Measurements from ENCODE around the gene ST3GAL2.

The ST3GAL2 gene

DNA sequence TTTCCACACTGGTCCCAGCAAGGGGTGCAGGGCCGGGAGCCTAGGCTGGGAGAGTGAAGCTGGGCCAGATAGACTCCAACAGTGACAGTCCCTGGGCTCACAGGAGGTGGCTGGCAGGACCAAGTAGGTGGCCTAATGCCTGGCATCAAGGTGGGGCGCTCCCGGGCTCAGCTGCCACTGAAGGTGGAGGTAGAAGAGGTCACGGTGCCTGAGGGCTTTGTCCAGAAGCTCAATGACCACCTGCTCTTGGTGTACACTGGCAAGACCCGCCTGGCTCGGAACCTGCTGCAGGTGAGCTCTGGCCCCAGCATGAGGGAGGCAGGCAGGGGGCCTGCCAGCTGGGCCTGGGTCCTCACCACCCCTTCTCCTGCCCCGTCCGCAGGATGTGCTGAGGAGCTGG is 39.3 kb upstream of the ST3GAL2 start:
- H3K9me3 ChIP-seq (ENCODE audit: low read depth, low read length) = no peaks in the 10 kb centered on the region
- H3K36me3 ChIP-seq (ENCODE audit: insufficient read depth, low read length) = no peaks in the 10 kb centered on the region; the same call in 1 of the 2 replicates
- H3K27ac ChIP-seq = no peak overlapping the region
- DNase-seq (ENCODE audit: low read depth, low spot score) = no peak
- H3K4me3 ChIP-seq = no peak overlapping the region
- no peak overlapping the region for H3K9ac ChIP-seq (ENCODE audit: insufficient read length)
- TF ChIP-seq EZH2 (IDR thresholded peaks at IDR 0.05) = no peak
- no peak for TF ChIP-seq POLR2AphosphoS5 (IDR thresholded peaks at IDR 0.05; ENCODE audit: borderline replicate concordance, low read depth, low read length)
- no peak for TF ChIP-seq FOXP2 (optimal IDR thresholded peaks at IDR 0.05; ENCODE audit: control extremely low read depth, extremely low read length, insufficient read depth)

DNA sequence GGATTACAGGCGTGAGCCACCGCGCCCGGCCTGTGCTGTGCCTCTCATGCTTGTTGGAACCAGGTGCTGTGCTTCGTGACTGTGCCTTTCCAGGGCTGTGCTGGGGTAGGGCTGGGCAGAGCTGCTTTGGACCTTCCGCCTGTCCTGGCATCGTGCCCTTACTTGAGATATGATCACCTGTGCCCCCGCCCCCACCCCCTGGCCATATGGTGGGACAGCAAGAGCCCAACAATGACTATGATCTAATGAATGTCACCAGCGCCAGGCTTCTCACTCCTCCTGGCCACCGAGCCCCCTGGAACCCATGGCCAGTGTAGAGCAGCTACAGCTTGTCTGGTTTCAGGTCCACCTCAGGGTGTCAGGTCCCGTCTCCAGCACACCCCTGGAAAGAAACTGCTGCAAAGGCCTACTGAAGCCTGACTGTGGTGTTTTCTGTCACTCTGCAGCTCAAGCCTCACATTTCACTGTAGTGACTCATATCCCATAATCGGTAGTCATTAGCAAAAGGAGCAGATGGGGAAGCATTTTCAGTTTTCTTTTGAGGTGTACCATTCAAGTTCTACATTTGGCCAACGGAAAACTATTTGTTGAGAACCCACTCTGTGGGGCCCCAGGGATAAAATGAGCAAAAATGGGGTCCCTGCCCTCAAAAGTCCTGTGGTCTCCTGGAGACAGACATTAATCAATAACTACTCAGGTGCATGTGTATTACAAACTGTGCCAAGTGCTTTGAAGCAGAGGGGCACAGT is 37.5 kb upstream of the ST3GAL2 start:
- DNase-seq (ENCODE audit: low read depth, low spot score) = no peak
- H3K4me3 ChIP-seq = no peak overlapping the region
- no peak overlapping the region for H3K27ac ChIP-seq
- no peaks in the 10 kb centered on the region; the same call in 1 of the 2 replicates for H3K36me3 ChIP-seq (ENCODE audit: insufficient read depth, low read length)
- no peak for TF ChIP-seq FOXP2 (optimal IDR thresholded peaks at IDR 0.05; ENCODE audit: control extremely low read depth, extremely low read length, insufficient read depth)
- no peak for TF ChIP-seq EZH2 (IDR thresholded peaks at IDR 0.05)
- TF ChIP-seq POLR2AphosphoS5 (IDR thresholded peaks at IDR 0.05; ENCODE audit: borderline replicate concordance, low read depth, low read length) = no peak
- H3K9me3 ChIP-seq (ENCODE audit: low read depth, low read length) = no peaks in the 10 kb centered on the region
- no peak overlapping the region for H3K9ac ChIP-seq (ENCODE audit: insufficient read length)

DNA sequence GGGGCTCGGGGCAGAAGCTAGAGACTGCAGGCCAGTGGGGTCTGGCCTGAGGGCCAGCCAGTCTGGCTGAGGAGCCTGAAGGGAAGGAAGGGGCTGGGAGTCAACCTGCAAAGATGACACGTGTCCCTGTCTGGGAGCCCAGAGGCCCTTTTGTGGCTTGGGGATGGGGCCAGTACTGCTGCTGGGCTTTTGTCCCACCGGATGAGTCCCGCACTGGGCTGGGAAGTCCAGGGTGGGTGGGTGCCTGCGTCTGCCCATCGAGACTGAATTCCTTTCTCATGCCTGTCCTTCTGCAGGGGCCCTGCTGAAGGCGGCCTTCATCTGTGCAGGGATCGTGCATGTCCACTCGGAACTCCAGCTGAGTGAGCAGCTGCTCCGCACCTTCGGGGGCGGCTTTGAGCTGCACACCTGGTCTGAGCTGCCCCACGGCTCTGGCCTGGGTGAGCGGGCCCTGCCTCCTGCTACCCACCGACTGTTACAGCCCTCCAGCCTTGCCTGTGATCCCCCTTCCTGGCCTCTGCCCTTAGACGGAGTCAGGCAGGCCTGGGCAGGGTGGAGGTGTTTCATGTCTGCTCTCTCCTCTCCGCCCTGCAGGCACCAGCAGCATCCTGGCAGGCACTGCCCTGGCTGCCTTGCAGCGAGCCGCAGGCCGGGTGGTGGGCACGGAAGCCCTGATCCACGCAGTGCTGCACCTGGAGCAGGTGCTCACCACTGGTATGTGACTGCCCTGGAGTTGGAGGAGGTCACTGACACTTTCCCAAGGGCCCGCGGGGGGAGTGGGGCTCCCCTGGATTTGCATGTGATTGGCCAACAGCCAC is 36.4 kb upstream of the ST3GAL2 start:
- H3K4me3 ChIP-seq = no peak overlapping the region
- TF ChIP-seq POLR2AphosphoS5 (IDR thresholded peaks at IDR 0.05; ENCODE audit: borderline replicate concordance, low read depth, low read length) = no peak
- no peak for TF ChIP-seq EZH2 (IDR thresholded peaks at IDR 0.05)
- TF ChIP-seq FOXP2 (optimal IDR thresholded peaks at IDR 0.05; ENCODE audit: control extremely low read depth, extremely low read length, insufficient read depth) = no peak
- no peaks in the 10 kb centered on the region; the same call in 1 of the 2 replicates for H3K36me3 ChIP-seq (ENCODE audit: insufficient read depth, low read length)
- no peaks in the 10 kb centered on the region for H3K9me3 ChIP-seq (ENCODE audit: low read depth, low read length)
- H3K27ac ChIP-seq = no peak overlapping the region
- H3K9ac ChIP-seq (ENCODE audit: insufficient read length) = no peak overlapping the region
- DNase-seq (ENCODE audit: low read depth, low spot score) = no peak

DNA sequence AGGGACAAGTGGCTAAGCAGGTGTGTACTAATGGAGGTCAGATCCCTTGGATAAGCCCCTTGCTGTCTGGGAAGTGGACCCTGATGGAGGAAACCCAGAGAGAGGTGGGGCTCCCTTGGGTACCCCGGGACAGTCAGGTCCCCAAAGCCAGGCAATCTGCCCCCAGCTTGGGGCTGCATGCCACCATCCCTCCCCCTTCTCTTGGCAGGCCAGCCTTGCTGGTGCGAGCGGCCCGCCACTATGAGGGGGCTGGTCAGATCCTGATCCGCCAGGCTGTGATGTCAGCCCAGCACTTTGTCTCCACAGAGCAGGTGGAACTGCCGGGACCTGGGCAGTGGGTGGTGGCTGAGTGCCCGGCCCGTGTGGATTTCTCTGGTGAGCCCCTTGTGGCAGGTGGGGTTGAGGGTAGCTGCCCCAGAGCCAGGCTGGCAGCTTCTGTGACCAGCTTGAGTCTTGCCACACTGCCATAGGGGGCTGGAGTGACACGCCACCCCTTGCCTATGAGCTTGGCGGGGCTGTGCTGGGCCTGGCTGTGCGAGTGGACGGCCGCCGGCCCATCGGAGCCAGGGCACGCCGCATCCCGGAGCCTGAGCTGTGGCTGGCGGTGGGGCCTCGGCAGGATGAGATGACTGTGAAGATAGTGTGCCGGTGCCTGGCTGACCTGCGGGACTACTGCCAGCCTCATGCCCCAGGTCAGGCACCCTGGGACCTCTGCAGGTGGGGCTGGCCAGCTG is 35.6 kb upstream of the ST3GAL2 start:
- H3K9me3 ChIP-seq (ENCODE audit: low read depth, low read length) = no peaks in the 10 kb centered on the region
- H3K4me3 ChIP-seq = no peak overlapping the region
- no peak for DNase-seq (ENCODE audit: low read depth, low spot score)
- H3K27ac ChIP-seq = no peak overlapping the region
- no peak overlapping the region for H3K9ac ChIP-seq (ENCODE audit: insufficient read length)
- TF ChIP-seq FOXP2 (optimal IDR thresholded peaks at IDR 0.05; ENCODE audit: control extremely low read depth, extremely low read length, insufficient read depth) = no peak
- TF ChIP-seq POLR2AphosphoS5 (IDR thresholded peaks at IDR 0.05; ENCODE audit: borderline replicate concordance, low read depth, low read length) = no peak
- TF ChIP-seq EZH2 (IDR thresholded peaks at IDR 0.05) = no peak
- no peaks in the 10 kb centered on the region for H3K36me3 ChIP-seq (ENCODE audit: insufficient read depth, low read length)

DNA sequence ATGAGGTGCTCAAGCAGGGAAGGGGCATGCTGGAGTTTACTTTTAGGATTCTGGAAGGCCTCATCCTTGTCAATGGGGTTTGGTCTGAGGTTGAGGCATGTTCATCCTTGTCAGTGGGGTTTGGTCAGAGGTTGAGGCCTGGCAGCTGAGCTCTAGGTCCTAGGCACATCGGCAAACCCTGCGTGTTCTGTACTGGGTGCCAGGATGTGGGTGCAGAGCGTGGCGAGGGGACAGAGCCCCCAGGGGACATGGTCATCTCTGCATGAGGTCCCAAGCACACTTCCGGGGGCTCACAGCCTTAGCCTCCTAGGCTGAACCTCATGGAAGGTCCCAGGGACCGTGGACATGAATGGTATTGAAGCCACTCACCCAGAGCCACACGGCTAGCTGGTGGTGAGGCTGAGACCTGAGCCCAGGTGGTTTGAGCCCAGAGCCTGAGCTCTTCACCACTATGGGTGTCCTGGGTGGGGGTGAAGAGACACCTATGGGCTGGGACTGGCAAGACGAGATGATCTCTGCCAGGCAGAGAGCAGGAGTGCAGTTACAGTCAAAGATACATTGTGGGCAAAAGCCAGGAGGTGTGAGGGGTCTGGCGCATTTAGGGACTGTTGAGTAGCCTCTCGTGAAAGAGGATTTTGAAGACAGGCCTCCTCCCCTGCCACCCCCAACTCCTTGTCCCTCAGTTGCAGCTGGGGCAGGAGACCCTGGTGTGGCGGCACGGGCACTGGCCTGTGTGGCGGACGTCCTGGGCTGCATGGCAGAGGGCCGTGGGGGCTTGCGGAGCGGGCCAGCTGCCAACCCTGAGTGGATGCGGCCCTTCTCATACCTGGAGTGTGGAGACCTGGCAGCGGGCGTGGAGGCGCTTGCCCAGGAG is 34.8 kb upstream of the ST3GAL2 start:
- no peak for DNase-seq (ENCODE audit: low read depth, low spot score)
- no peak overlapping the region for H3K4me3 ChIP-seq

DNA sequence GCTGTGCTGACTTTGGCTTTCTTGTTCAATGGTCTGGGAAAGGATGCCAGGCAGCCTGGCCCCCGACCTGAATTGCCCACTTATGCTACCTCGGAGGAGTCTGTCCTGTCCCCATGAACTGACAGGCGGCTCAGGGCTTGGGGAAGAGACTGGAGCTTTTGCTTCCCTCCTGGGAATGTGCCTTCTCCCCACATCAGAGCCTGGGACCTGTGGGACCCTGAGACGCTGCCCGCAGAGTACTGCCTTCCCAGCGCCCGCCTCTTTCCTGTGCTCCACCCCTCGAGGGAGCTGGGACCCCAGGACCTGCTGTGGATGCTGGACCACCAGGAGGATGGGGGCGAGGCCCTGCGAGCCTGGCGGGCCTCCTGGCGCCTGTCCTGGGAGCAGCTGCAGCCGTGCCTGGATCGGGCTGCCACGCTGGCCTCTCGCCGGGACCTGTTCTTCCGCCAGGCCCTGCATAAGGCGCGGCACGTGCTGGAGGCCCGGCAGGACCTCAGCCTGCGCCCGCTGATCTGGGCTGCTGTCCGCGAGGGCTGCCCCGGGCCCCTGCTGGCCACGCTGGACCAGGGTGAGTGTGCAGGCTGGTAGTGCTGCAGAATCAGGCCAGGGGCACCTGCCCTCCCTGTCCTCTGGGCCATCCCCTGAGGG is 34.0 kb upstream of the ST3GAL2 start:
- Histone ChIP-seq H3K9me3 (ENCODE audit: low read depth, low read length) (no peaks in the 10 kb centered on the region), H3K27ac (no peak overlapping the region), H3K4me3 (no peak overlapping the region), H3K36me3 (ENCODE audit: insufficient read depth, low read length) (no peaks in the 10 kb centered on the region), H3K9ac (ENCODE audit: insufficient read length) (no peak overlapping the region)
- no peak for TF ChIP-seq FOXP2 (optimal IDR thresholded peaks at IDR 0.05; ENCODE audit: control extremely low read depth, extremely low read length, insufficient read depth)
- no peak for TF ChIP-seq POLR2AphosphoS5 (IDR thresholded peaks at IDR 0.05; ENCODE audit: borderline replicate concordance, low read depth, low read length)
- TF ChIP-seq EZH2 (IDR thresholded peaks at IDR 0.05) = no peak
- no peak for DNase-seq (ENCODE audit: low read depth, low spot score)

More for the DNA sequence above, 34.8 kb upstream of the ST3GAL2 start:
- no peak for TF ChIP-seq POLR2AphosphoS5 (IDR thresholded peaks at IDR 0.05; ENCODE audit: borderline replicate concordance, low read depth, low read length)
- TF ChIP-seq FOXP2 (optimal IDR thresholded peaks at IDR 0.05; ENCODE audit: control extremely low read depth, extremely low read length, insufficient read depth) = no peak
- no peak for TF ChIP-seq EZH2 (IDR thresholded peaks at IDR 0.05)
- Histone ChIP-seq H3K36me3 (ENCODE audit: insufficient read depth, low read length) (no peaks in the 10 kb centered on the region), H3K27ac (no peak overlapping the region), H3K9me3 (ENCODE audit: low read depth, low read length) (no peaks in the 10 kb centered on the region), H3K9ac (ENCODE audit: insufficient read length) (no peak overlapping the region)

DNA sequence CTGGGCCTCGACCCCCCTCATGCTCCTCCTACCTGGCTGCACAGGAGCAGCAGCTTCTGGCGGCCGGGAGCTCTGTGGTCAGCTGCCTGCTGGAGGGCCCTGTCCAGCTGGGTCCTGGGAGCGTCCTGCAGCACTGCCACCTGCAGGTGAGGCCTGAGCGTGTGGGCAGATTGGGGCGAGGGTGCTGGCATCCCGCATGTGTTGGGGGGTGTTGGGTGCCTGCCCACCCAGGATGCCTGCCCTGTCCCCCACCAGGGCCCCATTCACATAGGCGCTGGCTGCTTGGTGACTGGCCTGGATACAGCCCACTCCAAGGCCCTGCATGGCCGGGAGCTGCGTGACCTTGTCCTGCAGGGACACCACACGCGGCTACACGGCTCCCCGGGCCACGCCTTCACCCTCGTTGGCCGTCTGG is 32.0 kb upstream of the ST3GAL2 start:
- H3K9me3 ChIP-seq (ENCODE audit: low read depth, low read length) = no peaks in the 10 kb centered on the region
- no peak overlapping the region for H3K4me3 ChIP-seq
- no peak overlapping the region for H3K9ac ChIP-seq (ENCODE audit: insufficient read length)
- H3K36me3 ChIP-seq (ENCODE audit: insufficient read depth, low read length) = no peaks in the 10 kb centered on the region
- no peak overlapping the region for H3K27ac ChIP-seq
- TF ChIP-seq EZH2 (IDR thresholded peaks at IDR 0.05) (no peak), POLR2AphosphoS5 (IDR thresholded peaks at IDR 0.05; ENCODE audit: borderline replicate concordance, low read depth, low read length) (no peak), FOXP2 (optimal IDR thresholded peaks at IDR 0.05; ENCODE audit: control extremely low read depth, extremely low read length, insufficient read depth) (no peak)
- no peak for DNase-seq (ENCODE audit: low read depth, low spot score)

Measured in SK-N-MC (cell line).